GM15510 (cell line): ENCODE results near the gene GAREM2.

Source experiments
- POLR2A ChIP-seq: IDR thresholded peaks from 3 replicates; pipeline ENCODE4 v1.6.1; 2011; ENCODE audit warnings: borderline replicate concordance; ENCODE audit not compliant: insufficient read length; ENCODE audit errors: extremely low read depth

GAREM2 gene

GRCh38 chr2:26178746-26179436, 6.0 kb downstream of the GAREM2 start:
- TF ChIP-seq POLR2A, result no peak

- TF ChIP-seq POLR2A, result no peak
Observed at GRCh38 chr2:26179446-26179913, 6.6 kb downstream of the GAREM2 start.

DNA sequence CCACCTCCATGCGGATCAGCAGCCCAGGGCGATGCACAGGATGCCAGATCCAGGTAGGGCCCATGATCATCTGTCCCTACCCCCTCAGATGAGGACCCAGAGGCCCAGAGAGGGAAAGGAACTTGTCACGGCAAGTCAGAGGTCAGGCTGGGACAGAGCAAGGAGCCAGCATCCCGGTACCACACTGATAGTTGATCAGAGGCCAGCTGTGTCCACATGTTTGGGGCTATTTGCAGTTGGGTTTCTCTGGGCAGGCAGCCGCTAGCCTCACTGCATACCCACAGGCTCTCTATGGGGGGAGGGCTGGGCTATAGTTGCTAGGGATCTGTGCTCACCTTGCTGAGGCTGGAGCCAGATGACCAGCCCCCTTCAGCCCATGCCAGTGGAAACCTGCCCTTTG, 9.6 kb downstream of the GAREM2 start:
- TF ChIP-seq POLR2A, result no peak

DNA sequence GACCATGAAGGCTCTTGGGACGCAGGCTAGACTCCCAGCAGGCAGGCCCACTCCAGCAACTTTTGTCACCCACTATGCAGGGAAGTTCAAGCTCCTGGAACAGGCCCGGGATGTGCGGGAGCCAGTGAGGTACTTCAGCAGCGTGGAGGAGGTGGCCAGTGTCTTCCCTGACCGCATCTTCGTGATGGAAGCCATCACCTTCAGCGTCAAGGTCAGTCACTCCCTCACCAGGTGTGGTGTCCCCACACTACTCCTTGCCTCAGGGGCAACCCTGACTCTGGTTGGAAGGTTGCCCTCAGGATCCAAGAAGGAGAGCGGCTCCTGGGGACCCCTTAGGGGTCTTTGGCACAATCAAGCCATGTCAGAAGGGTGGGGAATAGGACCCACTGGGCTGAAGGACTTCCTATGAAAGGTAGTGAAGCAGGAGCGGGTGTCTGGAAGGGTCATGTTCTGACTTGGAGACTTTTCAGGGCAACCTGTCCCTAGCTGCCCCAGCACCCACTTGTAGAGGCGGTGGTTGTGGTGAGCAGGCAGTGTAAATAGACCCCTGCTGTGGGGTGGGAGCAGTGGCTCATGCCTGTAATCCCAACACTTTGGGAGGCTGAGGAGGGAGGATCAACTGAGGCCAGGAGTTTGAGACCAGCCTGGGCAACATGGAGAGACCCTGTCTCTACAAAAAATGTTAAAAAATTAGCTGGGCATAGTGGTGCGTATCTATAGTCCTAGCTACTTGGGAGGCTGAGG, 10.2 kb downstream of the GAREM2 start:
- TF ChIP-seq POLR2A, result no peak

DNA sequence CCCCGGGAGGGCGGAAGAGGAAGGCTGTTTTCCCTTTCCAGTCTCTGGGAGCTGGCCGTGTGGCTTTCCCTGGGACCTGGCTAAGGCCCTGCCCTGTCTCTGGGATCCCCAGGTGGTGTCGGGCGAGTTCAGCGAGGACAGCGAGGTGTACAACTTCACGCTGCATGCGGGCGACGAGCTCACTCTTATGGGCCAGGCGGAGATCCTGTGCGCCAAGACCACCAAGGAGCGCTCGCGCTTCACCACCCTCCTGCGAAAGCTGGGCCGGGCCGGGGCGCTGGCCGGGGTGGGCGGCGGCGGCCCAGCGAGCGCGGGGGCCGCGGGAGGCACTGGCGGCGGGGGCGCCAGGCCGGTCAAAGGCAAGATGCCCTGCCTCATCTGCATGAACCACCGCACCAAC, 11.2 kb downstream of the GAREM2 start:
- TF ChIP-seq POLR2A, result no peak

DNA sequence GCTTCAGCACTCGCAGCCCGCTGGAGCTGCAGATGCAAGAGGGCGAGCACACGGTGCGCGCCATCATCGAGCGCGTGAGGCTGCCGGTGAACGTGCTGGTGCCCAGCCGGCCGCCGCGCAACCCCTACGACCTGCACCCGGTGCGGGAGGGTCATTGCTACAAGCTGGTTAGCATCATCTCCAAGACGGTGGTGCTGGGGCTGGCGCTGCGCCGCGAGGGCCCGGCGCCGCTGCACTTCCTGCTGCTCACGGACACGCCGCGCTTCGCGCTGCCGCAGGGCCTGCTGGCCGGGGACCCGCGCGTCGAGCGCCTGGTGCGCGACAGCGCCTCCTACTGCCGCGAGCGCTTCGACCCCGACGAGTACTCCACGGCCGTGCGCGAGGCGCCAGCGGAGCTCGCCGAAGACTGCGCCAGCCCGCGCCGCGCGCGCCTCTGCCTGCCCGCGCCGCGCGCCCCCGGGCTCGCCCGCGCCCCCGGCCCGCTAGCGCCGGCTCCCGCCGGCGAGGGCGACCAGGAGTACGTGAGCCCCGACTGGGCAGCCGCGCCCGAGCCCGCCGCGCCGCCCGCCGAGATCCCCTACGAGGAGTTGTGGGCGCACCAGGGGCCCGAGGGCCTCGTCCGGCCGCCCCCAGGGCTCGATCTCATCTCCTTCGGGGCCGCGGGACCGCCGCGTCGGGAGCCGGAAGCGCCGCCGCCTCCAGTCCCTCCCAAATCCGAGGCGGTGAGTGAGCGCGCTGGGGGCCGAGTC, 11.8 kb downstream of the GAREM2 start:
- peak; percentile 8 for TF ChIP-seq POLR2A

GRCh38 chr2:26185304-26185928, 12.5 kb downstream of the GAREM2 start:
- TF ChIP-seq POLR2A, result no peak

- TF ChIP-seq POLR2A, result no peak
Observed at GRCh38 chr2:26185954-26186770, 13.3 kb downstream of the GAREM2 start.

DNA sequence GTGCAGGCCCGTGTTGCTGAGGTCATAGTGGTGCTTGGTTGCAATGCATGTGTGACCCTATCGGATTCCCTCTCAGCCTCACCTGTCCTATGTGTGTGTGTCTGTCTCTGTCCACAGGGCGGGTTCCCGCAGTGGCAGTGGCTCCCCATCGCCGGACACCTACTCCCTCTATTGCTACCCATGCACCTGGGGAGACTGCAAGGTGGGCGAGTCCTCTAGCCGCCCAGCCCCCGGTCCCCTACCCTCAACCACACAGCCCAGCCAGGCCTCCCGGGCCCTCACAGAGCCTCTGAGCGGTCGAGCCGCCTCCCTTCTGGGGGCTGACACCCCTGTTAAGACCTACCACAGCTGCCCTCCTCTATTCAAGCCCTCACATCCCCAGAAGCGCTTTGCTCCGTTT, 14.2 kb downstream of the GAREM2 start:
- TF ChIP-seq POLR2A, result no peak

DNA sequence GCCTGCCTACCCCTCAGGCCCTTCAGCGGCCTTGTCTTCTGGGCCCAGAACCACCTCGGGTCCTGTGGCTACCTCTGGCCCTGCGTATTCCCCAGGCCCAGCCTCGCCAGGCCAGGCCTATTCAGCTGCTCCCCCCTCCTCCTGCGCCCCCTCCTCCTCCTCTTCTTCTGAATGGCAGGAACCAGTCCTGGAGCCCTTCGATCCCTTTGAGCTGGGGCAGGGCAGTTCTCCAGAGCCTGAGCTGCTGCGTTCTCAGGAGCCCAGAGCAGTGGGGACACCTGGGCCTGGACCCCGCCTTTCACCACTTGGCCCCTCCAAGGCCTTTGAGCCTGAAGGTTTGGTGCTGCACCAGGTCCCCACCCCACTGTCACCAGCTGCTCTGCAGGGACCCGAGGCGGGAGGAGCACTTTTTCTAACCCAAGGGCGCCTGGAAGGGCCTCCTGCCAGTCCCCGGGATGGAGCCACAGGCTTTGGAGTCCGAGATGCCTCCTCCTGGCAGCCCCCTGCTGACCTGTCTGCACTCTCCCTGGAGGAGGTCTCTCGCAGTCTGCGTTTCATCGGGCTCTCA, 14.7 kb downstream of the GAREM2 start:
- no peak for TF ChIP-seq POLR2A

GRCh38 chr2:26189123-26189522, 16.2 kb downstream of the GAREM2 start:
- TF ChIP-seq POLR2A, result no peak

GRCh38 chr2:26189751-26190150, 16.9 kb downstream of the GAREM2 start:
- TF ChIP-seq POLR2A, result no peak

GRCh38 chr2:26190369-26190768, 17.5 kb downstream of the GAREM2 start:
- TF ChIP-seq POLR2A, result no peak

DNA sequence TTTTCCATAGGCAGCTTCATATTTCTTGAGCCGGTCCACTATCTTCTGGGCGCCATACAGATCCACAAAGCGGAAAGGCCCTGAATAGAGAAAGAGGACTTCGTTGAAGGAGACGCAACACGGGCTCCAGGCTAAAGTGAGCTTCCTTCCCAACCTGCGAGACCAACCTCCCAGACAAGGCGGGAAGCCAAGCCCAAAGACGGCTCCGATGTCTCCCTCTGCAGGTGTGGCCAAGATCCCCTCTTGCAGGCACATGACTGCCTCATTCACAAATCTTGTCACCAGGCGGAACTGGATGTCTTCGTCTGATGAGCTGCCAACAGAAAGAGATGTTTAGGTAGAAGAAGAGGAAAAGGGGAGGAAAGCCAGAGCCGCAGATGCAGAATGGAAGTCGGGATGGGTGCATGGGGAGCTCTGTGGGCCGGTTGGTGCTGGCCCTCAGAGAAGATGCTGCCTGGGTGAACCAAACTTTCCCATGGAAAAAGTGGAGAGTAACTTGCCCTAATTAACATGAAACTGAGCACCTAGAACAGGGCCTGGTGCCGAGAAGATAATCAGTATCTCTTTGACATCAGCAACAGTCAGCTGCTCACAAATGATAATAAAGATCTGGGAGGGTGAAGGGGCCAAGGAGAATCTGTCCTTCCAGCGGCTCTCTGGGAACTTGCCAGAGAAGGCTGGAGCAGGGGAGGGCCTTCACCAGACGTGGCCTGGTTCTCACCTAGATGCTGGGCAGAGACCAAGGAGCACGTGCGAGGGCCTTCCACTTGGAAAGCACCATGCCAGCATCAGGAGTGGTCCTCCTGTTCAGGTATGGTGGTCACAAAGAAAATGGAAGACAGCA, 18.6 kb downstream of the GAREM2 start:
- no peak for TF ChIP-seq POLR2A
